SK-N-SH treated with all-trans-retinoic acid at 6 μM for 48 hours (cell line): ENCODE data around the gene LMOD3.

ENCODE experiments used
- ESRRG ChIP-seq: fragments of 250-450 bp; sonication (Bioruptor Pico); IDR thresholded peaks from 2 replicates; pipeline ENCODE4 v1.6.1; 2021; ENCODE audit warnings: mild to moderate bottlenecking
- RARB ChIP-seq: fragments of 250-450 bp; sonication (Bioruptor Pico); IDR thresholded peaks from 2 replicates; pipeline ENCODE4 v1.8.0; 2021; ENCODE audit warnings: mild to moderate bottlenecking, moderate library complexity
- ZFP30 ChIP-seq: fragments of 450-650 bp; formaldehyde crosslinking; IDR thresholded peaks from 2 replicates; pipeline ENCODE4 v1.5.0; 2022; ENCODE audit warnings: mild to moderate bottlenecking, moderate library complexity
- TF ChIP-seq, protein P1 (sequence below): fragments of 250-450 bp; sonication (Bioruptor Pico); IDR thresholded peaks from 2 replicates; pipeline ENCODE4 v1.5.1; 2021; ENCODE audit warnings: mild to moderate bottlenecking, moderate library complexity
- TF ChIP-seq, protein P2 (sequence below): fragments of 250-450 bp; sonication (Bioruptor Pico); IDR thresholded peaks from 2 replicates; pipeline ENCODE4 v1.8.0; 2020; ENCODE audit warnings: mild to moderate bottlenecking, moderate library complexity, borderline replicate concordance

DNA sequence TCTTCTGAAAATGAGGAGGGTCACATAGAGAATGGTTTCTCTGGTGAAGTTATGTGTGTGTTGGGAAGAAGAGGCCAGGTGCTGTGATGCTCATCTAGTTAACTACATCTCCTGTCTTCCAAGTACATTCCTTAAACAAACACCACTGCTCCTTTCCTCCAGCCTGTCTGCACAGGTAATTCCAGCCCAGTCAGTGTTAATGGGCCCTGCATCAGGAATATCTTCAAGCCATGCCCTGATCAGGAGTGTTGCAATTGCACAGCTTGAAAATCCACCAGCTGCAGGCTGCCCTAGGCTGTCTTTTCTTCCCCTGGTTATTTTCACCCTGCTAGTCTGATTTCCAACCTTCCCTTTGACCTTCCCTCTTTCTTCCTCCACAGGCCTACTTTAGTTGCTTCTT is 41.9 kb upstream of the LMOD3 start:
- TF ChIP-seq, protein P1, sequence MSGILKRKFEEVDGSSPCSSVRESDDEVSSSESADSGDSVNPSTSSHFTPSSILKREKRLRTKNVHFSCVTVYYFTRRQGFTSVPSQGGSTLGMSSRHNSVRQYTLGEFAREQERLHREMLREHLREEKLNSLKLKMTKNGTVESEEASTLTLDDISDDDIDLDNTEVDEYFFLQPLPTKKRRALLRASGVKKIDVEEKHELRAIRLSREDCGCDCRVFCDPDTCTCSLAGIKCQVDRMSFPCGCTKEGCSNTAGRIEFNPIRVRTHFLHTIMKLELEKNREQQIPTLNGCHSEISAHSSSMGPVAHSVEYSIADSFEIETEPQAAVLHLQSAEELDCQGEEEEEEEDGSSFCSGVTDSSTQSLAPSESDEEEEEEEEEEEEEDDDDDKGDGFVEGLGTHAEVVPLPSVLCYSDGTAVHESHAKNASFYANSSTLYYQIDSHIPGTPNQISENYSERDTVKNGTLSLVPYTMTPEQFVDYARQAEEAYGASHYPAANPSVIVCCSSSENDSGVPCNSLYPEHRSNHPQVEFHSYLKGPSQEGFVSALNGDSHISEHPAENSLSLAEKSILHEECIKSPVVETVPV (CRISPR knock-in tag): no peak
- TF ChIP-seq, protein P2, sequence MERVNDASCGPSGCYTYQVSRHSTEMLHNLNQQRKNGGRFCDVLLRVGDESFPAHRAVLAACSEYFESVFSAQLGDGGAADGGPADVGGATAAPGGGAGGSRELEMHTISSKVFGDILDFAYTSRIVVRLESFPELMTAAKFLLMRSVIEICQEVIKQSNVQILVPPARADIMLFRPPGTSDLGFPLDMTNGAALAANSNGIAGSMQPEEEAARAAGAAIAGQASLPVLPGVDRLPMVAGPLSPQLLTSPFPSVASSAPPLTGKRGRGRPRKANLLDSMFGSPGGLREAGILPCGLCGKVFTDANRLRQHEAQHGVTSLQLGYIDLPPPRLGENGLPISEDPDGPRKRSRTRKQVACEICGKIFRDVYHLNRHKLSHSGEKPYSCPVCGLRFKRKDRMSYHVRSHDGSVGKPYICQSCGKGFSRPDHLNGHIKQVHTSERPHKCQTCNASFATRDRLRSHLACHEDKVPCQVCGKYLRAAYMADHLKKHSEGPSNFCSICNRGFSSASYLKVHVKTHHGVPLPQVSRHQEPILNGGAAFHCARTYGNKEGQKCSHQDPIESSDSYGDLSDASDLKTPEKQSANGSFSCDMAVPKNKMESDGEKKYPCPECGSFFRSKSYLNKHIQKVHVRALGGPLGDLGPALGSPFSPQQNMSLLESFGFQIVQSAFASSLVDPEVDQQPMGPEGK (CRISPR knock-in tag): no peak
- TF ChIP-seq RARB (CRISPR knock-in tag): no peak
- no peak for TF ChIP-seq ZFP30 (CRISPR knock-in tag)
- no peak for TF ChIP-seq ESRRG (CRISPR knock-in tag)
